ENCODE results near the gene MCTP1.

Gene MCTP1

GRCh38 chr5:94746731-94747124, 538.2 kb downstream of the MCTP1 start:
- DNase-seq = no peak

GRCh38 chr5:94745786-94746730, 538.8 kb downstream of the MCTP1 start:
- no peak for DNase-seq

- DNase-seq = no peak
Measured at GRCh38 chr5:94744906-94745305, 540.0 kb downstream of the MCTP1 start.

GRCh38 chr5:94742852-94743251, 542.0 kb downstream of the MCTP1 start:
- no peak for DNase-seq

- no peak for DNase-seq
Measured at GRCh38 chr5:94740286-94740685, 544.6 kb downstream of the MCTP1 start.

- no peak for DNase-seq
Measured at GRCh38 chr5:94736498-94736897, 548.4 kb downstream of the MCTP1 start.

GRCh38 chr5:94731471-94731870, 553.4 kb downstream of the MCTP1 start:
- no peak for DNase-seq

GRCh38 chr5:94725142-94725541, 559.8 kb downstream of the MCTP1 start:
- DNase-seq = no peak

- no peak for DNase-seq
Measured at GRCh38 chr5:94715768-94716167, 569.1 kb downstream of the MCTP1 start.

- DNase-seq = no peak
Measured at GRCh38 chr5:94711785-94712184, 573.1 kb downstream of the MCTP1 start.

- DNase-seq = no peak
Measured at GRCh38 chr5:94709277-94709676, 575.6 kb downstream of the MCTP1 start.

GRCh38 chr5:94707359-94707758, 577.5 kb downstream of the MCTP1 start:
- no peak for DNase-seq

GRCh38 chr5:94705427-94705826, 579.5 kb downstream of the MCTP1 start:
- no peak for DNase-seq

GRCh38 chr5:94702729-94703128, 582.2 kb downstream of the MCTP1 start:
- no peak for DNase-seq

GRCh38 chr5:94700592-94700991, 584.3 kb downstream of the MCTP1 start:
- DNase-seq = no peak

GRCh38 chr5:94699562-94699961, 585.3 kb downstream of the MCTP1 start:
- DNase-seq = no peak

GRCh38 chr5:94698197-94698596, 586.7 kb downstream of the MCTP1 start:
- DNase-seq = no peak

GRCh38 chr5:94694671-94695070, 590.2 kb downstream of the MCTP1 start:
- no peak for DNase-seq

- no peak for DNase-seq
Measured at GRCh38 chr5:94693845-94694370, 591.0 kb downstream of the MCTP1 start.

- no peak for DNase-seq
Measured at GRCh38 chr5:94693043-94693822, 591.7 kb downstream of the MCTP1 start.

GRCh38 chr5:94692581-94692980, 592.3 kb downstream of the MCTP1 start:
- no peak for DNase-seq

GRCh38 chr5:94691949-94692348, 592.9 kb downstream of the MCTP1 start:
- no peak for DNase-seq

GRCh38 chr5:94691291-94691690, 593.6 kb downstream of the MCTP1 start:
- DNase-seq = no peak

GRCh38 chr5:94690778-94691177, 594.1 kb downstream of the MCTP1 start:
- no peak for DNase-seq

Data from activated CD4-positive, alpha-beta T cell treated with anti-CD3 and anti-CD28 coated beads, Interleukin-2, amount 50 U/mL, for 48 hours (primary cell).